ENCODE results near the gene CRTAC1.

GRCh38 chr10:97914171-97914836 is 116.1 kb downstream of the CRTAC1 start:
- TF ChIP-seq, protein P1, sequence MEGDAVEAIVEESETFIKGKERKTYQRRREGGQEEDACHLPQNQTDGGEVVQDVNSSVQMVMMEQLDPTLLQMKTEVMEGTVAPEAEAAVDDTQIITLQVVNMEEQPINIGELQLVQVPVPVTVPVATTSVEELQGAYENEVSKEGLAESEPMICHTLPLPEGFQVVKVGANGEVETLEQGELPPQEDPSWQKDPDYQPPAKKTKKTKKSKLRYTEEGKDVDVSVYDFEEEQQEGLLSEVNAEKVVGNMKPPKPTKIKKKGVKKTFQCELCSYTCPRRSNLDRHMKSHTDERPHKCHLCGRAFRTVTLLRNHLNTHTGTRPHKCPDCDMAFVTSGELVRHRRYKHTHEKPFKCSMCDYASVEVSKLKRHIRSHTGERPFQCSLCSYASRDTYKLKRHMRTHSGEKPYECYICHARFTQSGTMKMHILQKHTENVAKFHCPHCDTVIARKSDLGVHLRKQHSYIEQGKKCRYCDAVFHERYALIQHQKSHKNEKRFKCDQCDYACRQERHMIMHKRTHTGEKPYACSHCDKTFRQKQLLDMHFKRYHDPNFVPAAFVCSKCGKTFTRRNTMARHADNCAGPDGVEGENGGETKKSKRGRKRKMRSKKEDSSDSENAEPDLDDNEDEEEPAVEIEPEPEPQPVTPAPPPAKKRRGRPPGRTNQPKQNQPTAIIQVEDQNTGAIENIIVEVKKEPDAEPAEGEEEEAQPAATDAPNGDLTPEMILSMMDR (IDR thresholded peaks at IDR 0.05), result no peak
- TF ChIP-seq ZFX (IDR thresholded peaks at IDR 0.05; ENCODE audit: borderline replicate concordance), result no peak

Measured in 22Rv1 (cell line).